ENCODE results near the gene TRIM63. TPM values are rescaled to one million over a fixed set of nuclear protein-coding genes. Genes with fewer than 3 reads are reported as not detected.

The TRIM63 gene
- total RNA-seq, 1 experiment from 2014 or later = not detected

DNA sequence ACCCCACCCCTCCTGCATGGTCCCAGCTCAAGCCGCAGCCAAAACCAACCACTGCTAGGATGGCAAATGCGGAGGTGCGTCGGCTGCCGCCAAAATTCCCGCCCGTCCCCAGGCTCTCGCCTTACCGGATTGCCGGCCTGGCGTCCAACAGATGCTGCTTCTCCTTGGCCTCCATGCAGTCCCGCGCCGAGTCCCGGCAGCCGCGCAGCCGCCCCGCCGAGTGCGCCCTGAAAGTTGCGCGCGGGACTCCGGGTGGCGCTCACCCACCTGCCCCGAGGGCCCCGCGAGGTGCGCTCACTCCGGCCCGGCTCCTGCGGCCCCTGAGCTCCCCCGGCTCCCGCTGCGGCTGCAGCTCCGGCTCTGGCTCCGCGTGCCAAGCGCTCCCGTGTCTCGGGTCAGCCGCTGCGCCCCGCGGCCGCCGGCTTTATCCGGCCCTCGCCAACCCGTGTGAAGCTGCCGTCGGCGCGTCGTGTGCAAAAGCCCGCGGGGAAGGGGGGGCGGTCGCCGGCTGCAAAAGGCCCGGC lies 21.6 kb downstream of the TRIM63 start, which contains the start of gene SLC30A2:
Gene SLC30A2, minus strand, starts transcription at position 397 of the 524 bp plus-strand sequence. Its CDS starts 222 bp downstream, at position 175.
- Histone ChIP-seq H2BK20ac (ENCODE audit: low read depth, low read length, poor library complexity, severe bottlenecking) (no peak within 1 kb of the TSS), H4K5ac (ENCODE audit: insufficient read length, low read depth, low read length) (no peak within 1 kb of the TSS), H3K18ac (ENCODE audit: insufficient read length, low read depth, low read length) (no peak within 1 kb of the TSS), H2BK5ac (ENCODE audit: insufficient read length, low read length) (no peak within 1 kb of the TSS), H3K23me2 (ENCODE audit: insufficient read length, low read depth, low read length, poor library complexity, severe bottlenecking) (peaks cover 10% of the 10 kb centered on the region), H2BK120ac (ENCODE audit: low read depth, low read length, poor library complexity, severe bottlenecking) (no peak within 1 kb of the TSS), H3K27me3 (ENCODE audit: insufficient read depth, low read length) (peaks cover 51% of the 10 kb centered on the region), H3K79me2 (ENCODE audit: insufficient read depth, low read length) (no peaks in the 10 kb centered on the region), H4K20me1 (ENCODE audit: control insufficient read depth, insufficient read depth, insufficient read length) (peaks cover 4% of the 10 kb centered on the region), H3K4ac (ENCODE audit: low read depth, low read length) (no peak within 1 kb of the TSS), H3K56ac (ENCODE audit: insufficient read length, low read depth, low read length) (no peak within 1 kb of the TSS), H4K91ac (ENCODE audit: insufficient read length, low read depth, low read length) (no peak within 1 kb of the TSS), H3T11ph (ENCODE audit: low read length) (no peak within 1 kb of the TSS), H4K8ac (replicated peaks; ENCODE audit: insufficient read length, low read depth, low read length) (no peak within 1 kb of the TSS), H3K9ac (ENCODE audit: extremely low read depth, insufficient read length, low read length) (no peak within 1 kb of the TSS), H3K14ac (ENCODE audit: insufficient read depth, low read length) (no peak within 1 kb of the TSS), H3K79me1 (ENCODE audit: insufficient read depth, low read depth, low read length, poor library complexity, severe bottlenecking) (no peaks in the 10 kb centered on the region), H2AK5ac (ENCODE audit: insufficient read length, low read length) (no peak within 1 kb of the TSS), H2BK12ac (ENCODE audit: insufficient read length, low read depth, low read length) (no peak within 1 kb of the TSS), H3K4me2 (ENCODE audit: insufficient read depth, insufficient read length, low read length) (peak within 1 kb of the TSS; percentile 40), H2BK15ac (ENCODE audit: low read depth, low read length) (no peak within 1 kb of the TSS), H3K23ac (ENCODE audit: insufficient read length, low read depth, low read length) (no peak within 1 kb of the TSS), H3K9me3 (ENCODE audit: control insufficient read depth, low read depth, low read length) (no peaks in the 10 kb centered on the region), H3K4me1 (ENCODE audit: insufficient read depth, low read length) (no peaks in the 10 kb centered on the region), H2AFZ (ENCODE audit: low read length) (no peak within 1 kb of the TSS), H3K27ac (ENCODE audit: insufficient read length, low read depth, low read length) (no peak within 1 kb of the TSS)
- H3K36me3 Mint-ChIP-seq (ENCODE audit: insufficient read depth in 1 of 3, low read depth in 3 of 3) = no peaks in the 10 kb centered on the region
- no CpG with 5 or more reads among the region's 62 CpGs for WGBS (ENCODE audit: extremely low coverage, insufficient read length, low lambda C conversion rate)
- H3K4me1 Mint-ChIP-seq = peaks cover 5 to 9% of the 10 kb centered on the region in 2 experiments; a peak in 3 of 4 replicates
- H3K27ac Mint-ChIP-seq = no peak within 1 kb of the TSS
- H3K27me3 Mint-ChIP-seq (ENCODE audit: low read depth) = peaks cover 99% of the 10 kb centered on the region
- peak; percentile 65 for DNase-seq
- H3K4me3 Mint-ChIP-seq = peak within 1 kb of the TSS; percentile 49 to 77
- no peaks in the 10 kb centered on the region; a peak in 1 of 5 replicates for H3K9me3 Mint-ChIP-seq
- TF ChIP-seq, protein P1, sequence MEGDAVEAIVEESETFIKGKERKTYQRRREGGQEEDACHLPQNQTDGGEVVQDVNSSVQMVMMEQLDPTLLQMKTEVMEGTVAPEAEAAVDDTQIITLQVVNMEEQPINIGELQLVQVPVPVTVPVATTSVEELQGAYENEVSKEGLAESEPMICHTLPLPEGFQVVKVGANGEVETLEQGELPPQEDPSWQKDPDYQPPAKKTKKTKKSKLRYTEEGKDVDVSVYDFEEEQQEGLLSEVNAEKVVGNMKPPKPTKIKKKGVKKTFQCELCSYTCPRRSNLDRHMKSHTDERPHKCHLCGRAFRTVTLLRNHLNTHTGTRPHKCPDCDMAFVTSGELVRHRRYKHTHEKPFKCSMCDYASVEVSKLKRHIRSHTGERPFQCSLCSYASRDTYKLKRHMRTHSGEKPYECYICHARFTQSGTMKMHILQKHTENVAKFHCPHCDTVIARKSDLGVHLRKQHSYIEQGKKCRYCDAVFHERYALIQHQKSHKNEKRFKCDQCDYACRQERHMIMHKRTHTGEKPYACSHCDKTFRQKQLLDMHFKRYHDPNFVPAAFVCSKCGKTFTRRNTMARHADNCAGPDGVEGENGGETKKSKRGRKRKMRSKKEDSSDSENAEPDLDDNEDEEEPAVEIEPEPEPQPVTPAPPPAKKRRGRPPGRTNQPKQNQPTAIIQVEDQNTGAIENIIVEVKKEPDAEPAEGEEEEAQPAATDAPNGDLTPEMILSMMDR (conservative IDR thresholded peaks at IDR 0.05) = no peak; the same call in 2 of the 3 replicates
